Esophagus squamous epithelium (tissue), 4 donors: ENCODE measurements around the gene ZDHHC7.

ENCODE experiments used
- POLR2A ChIP-seq, 4 donors: fragments of 450-650 bp; IDR thresholded peaks; one replicate each; pipeline ENCODE4 v1.6.1; 2017; ENCODE audit warnings: antibody characterized with exemption in 4 of 4, mild to moderate bottlenecking in 4 of 4, moderate library complexity in 3 of 4
- TF ChIP-seq, protein P1 (sequence below), 6 experiments: fragments of 450-650 bp in 4 of 6; fragments of 200-600 bp in 2 of 6; sonication (generic) in 2 of 6; IDR thresholded peaks; one replicate each; pipeline ENCODE4 v1.5.1; 2016 to 2019; ENCODE audit warnings: antibody characterized with exemption in 6 of 6, mild to moderate bottlenecking in 4 of 6, moderate library complexity in 4 of 6

- TF ChIP-seq, protein P1, sequence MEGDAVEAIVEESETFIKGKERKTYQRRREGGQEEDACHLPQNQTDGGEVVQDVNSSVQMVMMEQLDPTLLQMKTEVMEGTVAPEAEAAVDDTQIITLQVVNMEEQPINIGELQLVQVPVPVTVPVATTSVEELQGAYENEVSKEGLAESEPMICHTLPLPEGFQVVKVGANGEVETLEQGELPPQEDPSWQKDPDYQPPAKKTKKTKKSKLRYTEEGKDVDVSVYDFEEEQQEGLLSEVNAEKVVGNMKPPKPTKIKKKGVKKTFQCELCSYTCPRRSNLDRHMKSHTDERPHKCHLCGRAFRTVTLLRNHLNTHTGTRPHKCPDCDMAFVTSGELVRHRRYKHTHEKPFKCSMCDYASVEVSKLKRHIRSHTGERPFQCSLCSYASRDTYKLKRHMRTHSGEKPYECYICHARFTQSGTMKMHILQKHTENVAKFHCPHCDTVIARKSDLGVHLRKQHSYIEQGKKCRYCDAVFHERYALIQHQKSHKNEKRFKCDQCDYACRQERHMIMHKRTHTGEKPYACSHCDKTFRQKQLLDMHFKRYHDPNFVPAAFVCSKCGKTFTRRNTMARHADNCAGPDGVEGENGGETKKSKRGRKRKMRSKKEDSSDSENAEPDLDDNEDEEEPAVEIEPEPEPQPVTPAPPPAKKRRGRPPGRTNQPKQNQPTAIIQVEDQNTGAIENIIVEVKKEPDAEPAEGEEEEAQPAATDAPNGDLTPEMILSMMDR (IDR thresholded peaks at IDR 0.05) = no peak
- TF ChIP-seq POLR2A (IDR thresholded peaks at IDR 0.05) = no peak
Observed at GRCh38 chr16:85002099-85002541, 9.2 kb downstream of the ZDHHC7 start.
